Esophagus muscularis mucosa (tissue), 4 donors: ENCODE results near the gene MRPL24. TPM values are rescaled to one million over a fixed set of nuclear protein-coding genes. Genes with fewer than 3 reads are reported as not detected.
A peak's percentile ranks its signal among the peaks of the same experiment; 100 is the strongest.

Source experiments
- DNase-seq: peaks from one replicate; pipeline ENCODE4 v3.0.0-alpha.2; 2017; ENCODE audit errors: extremely low spot score
- H3K27ac ChIP-seq, 4 donors: fragments of 200-600 bp; sonication (generic); replicated peaks in 1 of 4; 1 replicate in 3 of 4; 2 replicates in 1 of 4; pipeline ENCODE4 v1.5.1; 2016 to 2019; ENCODE audit warnings: mild to moderate bottlenecking in 1 of 4
- H3K27me3 ChIP-seq, 4 donors: fragments of 200-600 bp; sonication (generic); one replicate each; pipeline versions ENCODE4 v1.5.1 to v1.6.0; 2016 to 2019
- H3K36me3 ChIP-seq, 4 donors: fragments of 200-600 bp; sonication (generic); one replicate each; pipeline ENCODE4 v1.5.1; 2016 to 2019
- H3K4me1 ChIP-seq, 4 donors: fragments of 200-600 bp; sonication (generic); one replicate each; pipeline ENCODE4 v1.5.1; 2016 to 2019
- H3K4me3 ChIP-seq, 4 donors: fragments of 200-600 bp; sonication (generic); 1 replicate in 2 of 4; 2 replicates in 2 of 4; pipeline ENCODE4 v1.5.1; 2016 to 2019; ENCODE audit warnings: mild to moderate bottlenecking in 4 of 4, moderate library complexity in 1 of 4
- H3K9me3 ChIP-seq, 4 donors: fragments of 200-600 bp; sonication (generic); 1 replicate in 3 of 4; 2 replicates in 1 of 4; pipeline ENCODE4 v1.5.1; 2016 to 2019
- CTCF ChIP-seq, 3 experiments: fragments of 200-600 bp in 2 of 3; fragments of 450-650 bp in 1 of 3; sonication (generic) in 2 of 3; IDR thresholded peaks; one replicate each; pipeline ENCODE4 v1.5.1; 2017 to 2019; ENCODE audit warnings: antibody characterized with exemption in 3 of 3, mild to moderate bottlenecking in 2 of 3, moderate library complexity in 1 of 3
- EP300 ChIP-seq: sonication (generic); formaldehyde crosslinking; IDR thresholded peaks from one replicate; pipeline ENCODE4 v1.6.1; 2017; ENCODE audit warnings: antibody characterized with exemption
- POLR2A ChIP-seq: fragments of 450-650 bp; IDR thresholded peaks from one replicate; pipeline ENCODE4 v1.6.1; 2017; ENCODE audit warnings: antibody characterized with exemption, moderate library complexity, mild to moderate bottlenecking, low read depth
- POLR2AphosphoS5 ChIP-seq, 2 donors: sonication (generic); formaldehyde crosslinking; IDR thresholded peaks; one replicate each; pipeline ENCODE4 v1.6.1; 2017; ENCODE audit warnings: antibody characterized with exemption in 2 of 2
- WGBS: methylation state at CpG from one replicate; pipeline ENCODE4 v1.1.5; 2018; 5-methylcytosine and 5-hydroxymethylcytosine counted together
- intact Hi-C: fragments of 100-400 bp; cut with DNase I; formaldehyde crosslinking; loops from one replicate; pipeline ENCODE4 v1.15.1; 2023
- total RNA-seq, 4 donors: library from RNA; depleted of rRNA; stranded (reverse); fragments of >200 nt; gene quantifications; one replicate each; pipeline versions ENCODE4 v1.1.0 to v1.2.1, GENCODE V29; 2016

MRPL24 gene
- total RNA-seq, 4 donors from 2014 or later = 43.5 to 67.4 (median 62.4) TPM

DNA sequence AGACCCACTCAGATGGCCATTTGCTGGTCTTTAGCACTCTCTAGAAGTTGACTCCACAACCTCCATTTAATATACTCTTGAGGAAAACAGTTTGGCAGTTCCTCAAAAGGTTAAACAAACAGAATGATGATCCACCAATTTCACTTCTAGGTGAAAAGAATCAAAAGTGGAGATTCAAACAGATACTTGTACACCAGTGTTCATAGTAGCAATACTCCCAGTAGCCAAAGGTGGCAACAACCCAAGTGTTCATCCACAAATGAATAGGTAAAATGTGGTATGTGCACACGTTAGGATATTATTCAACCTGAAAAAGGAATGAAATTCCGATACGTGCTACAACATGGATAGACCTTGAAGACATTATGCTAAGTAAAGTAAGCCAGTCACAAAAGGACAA is 32.7 kb upstream of the MRPL24 start:
- Histone ChIP-seq H3K27me3 (no peaks in the 10 kb centered on the region), H3K4me3 (no peak overlapping the region), H3K4me1 (peaks cover 54 to 87% (median 81%) of the 10 kb centered on the region in 4 donors), H3K27ac (no peak overlapping the region), H3K9me3 (no peaks in the 10 kb centered on the region), H3K36me3 (peaks cover 0 to 23% (median 12%) of the 10 kb centered on the region in 4 donors)
- intact Hi-C loops = no loop called here
- WGBS = 87% methylated on average over 3 of the region's 3 CpGs
- DNase-seq = no peak
- no peak for TF ChIP-seq CTCF (IDR thresholded peaks at IDR 0.05)
- no peak for TF ChIP-seq EP300
- TF ChIP-seq POLR2A = no peak
- no peak for TF ChIP-seq POLR2AphosphoS5 (IDR thresholded peaks at IDR 0.05)

DNA sequence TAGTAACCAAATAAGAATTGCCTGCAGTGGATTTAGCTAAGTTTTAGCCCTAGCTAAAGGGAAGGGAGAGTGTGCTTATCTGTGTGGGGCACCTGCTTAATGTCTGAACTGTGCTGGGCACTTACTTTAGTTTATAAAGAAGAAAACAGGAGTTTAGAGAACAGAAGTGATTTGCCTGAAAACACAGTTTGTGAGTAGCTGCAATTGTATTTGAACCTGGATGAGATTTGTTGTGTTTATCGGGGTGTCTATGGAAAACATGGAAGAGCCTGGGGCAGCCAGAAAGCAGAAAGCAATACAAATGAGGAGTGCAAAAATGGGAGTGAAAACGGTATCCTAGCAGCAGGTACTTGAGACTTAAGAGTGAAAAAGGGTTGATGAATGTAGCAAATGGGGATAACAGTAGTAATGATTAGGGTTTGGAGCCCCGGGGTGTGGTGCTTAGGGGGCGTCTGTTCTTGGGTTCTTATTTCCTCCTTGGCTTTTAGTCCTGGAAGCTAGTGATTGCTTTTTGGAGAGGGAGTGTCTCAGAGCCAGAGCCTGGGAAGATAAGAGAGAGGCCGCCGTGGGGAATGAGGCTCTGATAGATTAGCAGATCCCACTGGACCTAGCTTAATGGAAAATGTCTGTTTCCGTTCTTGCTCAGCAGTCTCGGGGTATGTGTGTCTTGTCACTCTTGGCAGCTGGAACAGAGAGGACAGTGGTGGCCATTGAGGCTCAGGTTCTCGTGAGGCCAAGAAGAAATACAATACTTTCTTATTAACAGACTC is 32.0 kb upstream of the MRPL24 start:
- TF ChIP-seq EP300 = no peak
- no peak for TF ChIP-seq POLR2A
- no peak for TF ChIP-seq CTCF (IDR thresholded peaks at IDR 0.05)
- TF ChIP-seq POLR2AphosphoS5 (IDR thresholded peaks at IDR 0.05) = no peak
- 54% methylated on average over 9 of the region's 9 CpGs for WGBS
- no peaks in the 10 kb centered on the region for H3K27me3 ChIP-seq
- H3K36me3 ChIP-seq = peaks cover 0 to 23% (median 12%) of the 10 kb centered on the region in 4 donors
- DNase-seq = no peak
- H3K4me3 ChIP-seq = no peak overlapping the region
- no peaks in the 10 kb centered on the region for H3K9me3 ChIP-seq
- H3K4me1 ChIP-seq = peaks cover 52 to 90% (median 84%) of the 10 kb centered on the region in 4 donors
- intact Hi-C loops = no loop called here
- H3K27ac ChIP-seq = no peak overlapping the region

- peaks cover 0 to 23% (median 12%) of the 10 kb centered on the region in 4 donors for H3K36me3 ChIP-seq
- no peaks in the 10 kb centered on the region for H3K27me3 ChIP-seq
- DNase-seq = no peak
- H3K27ac ChIP-seq = no peak overlapping the region
- 73% methylated on average over 3 of the region's 3 CpGs for WGBS
- intact Hi-C loops = no loop called here
- H3K4me3 ChIP-seq = no peak overlapping the region
- TF ChIP-seq POLR2AphosphoS5 (IDR thresholded peaks at IDR 0.05) (no peak), EP300 (no peak), CTCF (IDR thresholded peaks at IDR 0.05) (no peak), POLR2A (no peak)
- no peaks in the 10 kb centered on the region for H3K9me3 ChIP-seq
- peaks cover 52 to 83% (median 79%) of the 10 kb centered on the region in 4 donors for H3K4me1 ChIP-seq
Observed at GRCh38 chr1:156772222-156772621, 31.3 kb upstream of the MRPL24 start.

- TF ChIP-seq CTCF (IDR thresholded peaks at IDR 0.05) = no peak
- peaks cover 0 to 23% (median 12%) of the 10 kb centered on the region in 4 donors for H3K36me3 ChIP-seq
- 39% methylated on average over 8 of the region's 8 CpGs for WGBS
- H3K9me3 ChIP-seq = no peaks in the 10 kb centered on the region
- H3K4me3 ChIP-seq = peak overlapping the region; percentile 93 to 99 (median 96)
- no peaks in the 10 kb centered on the region for H3K27me3 ChIP-seq
- intact Hi-C loops = no loop called here
- peak overlapping the region in 3 of 4 donors; percentile 96 to 97 (median 97) for H3K27ac ChIP-seq
- peaks cover 53 to 70% (median 68%) of the 10 kb centered on the region in 4 donors for H3K4me1 ChIP-seq
- DNase-seq = no peak
Observed at GRCh38 chr1:156768610-156769295, 27.9 kb upstream of the MRPL24 start.
